SK-N-SH (cell line): ENCODE data around the gene DNAJC17.
A peak's percentile ranks its signal among the peaks of the same experiment; 100 is the strongest.

ENCODE experiments used
- CTCF ChIP-seq: fragments of 200-600 bp; sonication (generic); IDR thresholded peaks from 2 replicates; pipeline ENCODE4 v1.6.1; 2017; ENCODE audit warnings: antibody characterized with exemption, mild to moderate bottlenecking, moderate library complexity
- FOXM1 ChIP-seq: IDR thresholded peaks from 2 replicates; pipeline ENCODE4 v1.4.0; 2012; ENCODE audit warnings: low read depth, mild to moderate bottlenecking
- GABPA ChIP-seq: IDR thresholded peaks from 2 replicates; pipeline ENCODE4 v1.4.0; 2012; ENCODE audit warnings: low read depth, mild to moderate bottlenecking
- SIN3A ChIP-seq: IDR thresholded peaks from 2 replicates; pipeline ENCODE4 v1.6.1; 2012; ENCODE audit warnings: low read depth, mild to moderate bottlenecking, low read length, moderate library complexity, borderline replicate concordance

- TF ChIP-seq CTCF (no peak), SIN3A (peak; percentile 66; the same call in 1 of the 2 replicates), FOXM1 (no peak), GABPA (no peak)
Observed at GRCh38 chr15:40769274-40770146, 37.8 kb downstream of the DNAJC17 start, which contains the start of gene C15orf62.
